Mesendoderm (in vitro differentiated cells): ENCODE results near the gene DNAJA4.

Experiments
- DNase-seq: peaks from one replicate; pipeline ENCODE4 v3.0.0; 2013
- H2AK5ac ChIP-seq: 2 replicates; pipeline ENCODE4 v1.6.1; 2013; ENCODE audit warnings: low read length, inconsistent platforms
- H2BK120ac ChIP-seq: 2 replicates; pipeline ENCODE4 v1.6.1; 2013; ENCODE audit warnings: low read depth, mild to moderate bottlenecking, low read length, moderate library complexity, mixed read lengths
- H2BK15ac ChIP-seq: replicated peaks from 2 replicates; pipeline ENCODE4 v1.6.1; 2013; ENCODE audit warnings: low read depth, mild to moderate bottlenecking, moderate library complexity
- H2BK5ac ChIP-seq: 2 replicates; pipeline ENCODE4 v1.6.1; 2013; ENCODE audit warnings: low read length, inconsistent platforms
- H3K18ac ChIP-seq: 2 replicates; pipeline ENCODE4 v1.6.1; 2013; ENCODE audit warnings: mild to moderate bottlenecking, low read length, mixed read lengths
- H3K23ac ChIP-seq: one replicate; pipeline ENCODE4 v1.6.1; 2013; ENCODE audit warnings: low read length
- H3K27ac ChIP-seq: 2 replicates; pipeline ENCODE4 v1.5.1; 2013; ENCODE audit warnings: low read depth, mild to moderate bottlenecking, inconsistent platforms, low read length, moderate library complexity
- H3K27me3 ChIP-seq: 2 replicates; pipeline ENCODE4 v1.6.1; 2013; ENCODE audit warnings: low read length, control low read depth, mild to moderate bottlenecking, inconsistent platforms; ENCODE audit not compliant: insufficient read depth, poor library complexity
- H3K36me3 ChIP-seq: 2 replicates; pipeline ENCODE4 v1.6.1; 2013; ENCODE audit warnings: low read length, inconsistent platforms; ENCODE audit not compliant: control insufficient read depth, insufficient read depth
- H3K4ac ChIP-seq: one replicate; pipeline ENCODE4 v1.6.1; 2013; ENCODE audit warnings: low read depth, mild to moderate bottlenecking, low read length, moderate library complexity
- H3K4me1 ChIP-seq: 2 replicates; pipeline ENCODE4 v1.6.1; 2013; ENCODE audit warnings: low read depth, low read length, inconsistent platforms; ENCODE audit not compliant: control insufficient read depth
- H3K4me2 ChIP-seq: 2 replicates; pipeline ENCODE4 v1.6.1; 2013; ENCODE audit warnings: low read length
- H3K4me3 ChIP-seq: 2 replicates; pipeline ENCODE4 v1.5.1; 2013; ENCODE audit warnings: mild to moderate bottlenecking, low read length
- H3K56ac ChIP-seq: one replicate; pipeline ENCODE4 v1.6.1; 2013; ENCODE audit warnings: low read length
- H3K79me1 ChIP-seq: 2 replicates; pipeline ENCODE4 v1.6.1; 2013; ENCODE audit warnings: low read length, inconsistent platforms
- H3K79me2 ChIP-seq: 2 replicates; pipeline ENCODE4 v1.6.1; 2013; ENCODE audit warnings: mild to moderate bottlenecking, low read length; ENCODE audit not compliant: control insufficient read depth, insufficient read depth
- H3K9ac ChIP-seq: 2 replicates; pipeline ENCODE4 v1.6.1; 2013; ENCODE audit warnings: low read length, inconsistent platforms
- H4K5ac ChIP-seq: one replicate; pipeline ENCODE4 v1.6.1; 2013; ENCODE audit warnings: low read length
- H4K8ac ChIP-seq: one replicate; pipeline ENCODE4 v1.6.1; 2013; ENCODE audit warnings: low read depth, mild to moderate bottlenecking, control low read depth, low read length, moderate library complexity
- WGBS: extraction: QIAGEN DNeasy Blood & Tissue Kit; methylation state at CpG from one replicate; pipeline ENCODE4 v1.1.7; 2013; ENCODE audit warnings: low lambda C conversion rate, missing lambda C conversion rate; ENCODE audit not compliant: insufficient coverage; ENCODE audit errors: extremely low coverage; 5-methylcytosine and 5-hydroxymethylcytosine counted together

DNAJA4 gene

DNA sequence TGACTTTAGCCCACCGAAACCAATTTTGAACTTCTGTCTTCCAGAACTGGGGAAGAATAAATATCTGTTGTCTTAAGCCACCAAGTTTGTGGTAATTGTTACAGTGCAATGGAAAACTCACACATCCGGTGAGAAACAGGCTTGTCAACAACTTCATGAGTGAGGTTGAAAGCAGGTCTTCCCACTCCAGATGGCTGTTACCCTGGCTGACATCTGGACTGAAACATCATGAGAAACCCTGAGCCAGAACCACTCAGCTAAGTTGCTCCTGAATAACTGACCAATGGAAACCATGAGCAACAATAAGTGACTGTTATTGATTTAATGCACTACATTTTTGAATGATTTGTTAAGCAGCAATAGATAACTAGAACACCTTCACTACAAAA is 40.3 kb upstream of the DNAJA4 start:
- Histone ChIP-seq H3K4me1 (no peaks in the 10 kb centered on the region), H3K79me1 (no peaks in the 10 kb centered on the region), H3K4me3 (no peak overlapping the region), H3K27ac (no peak overlapping the region), H3K4me2 (no peak overlapping the region), H3K4ac (no peak overlapping the region), H2BK5ac (no peak overlapping the region), H3K27me3 (no peaks in the 10 kb centered on the region), H2BK120ac (no peak overlapping the region), H4K5ac (no peak overlapping the region), H3K23ac (no peak overlapping the region), H3K9ac (no peak overlapping the region), H2BK15ac (no peak overlapping the region), H4K8ac (no peak overlapping the region), H3K79me2 (no peaks in the 10 kb centered on the region), H3K56ac (no peak overlapping the region), H3K18ac (no peak overlapping the region), H2AK5ac (no peak overlapping the region), H3K36me3 (no peaks in the 10 kb centered on the region)
- no CpG with 5 or more reads among the region's 2 CpGs for WGBS
- DNase-seq, result no peak

DNA sequence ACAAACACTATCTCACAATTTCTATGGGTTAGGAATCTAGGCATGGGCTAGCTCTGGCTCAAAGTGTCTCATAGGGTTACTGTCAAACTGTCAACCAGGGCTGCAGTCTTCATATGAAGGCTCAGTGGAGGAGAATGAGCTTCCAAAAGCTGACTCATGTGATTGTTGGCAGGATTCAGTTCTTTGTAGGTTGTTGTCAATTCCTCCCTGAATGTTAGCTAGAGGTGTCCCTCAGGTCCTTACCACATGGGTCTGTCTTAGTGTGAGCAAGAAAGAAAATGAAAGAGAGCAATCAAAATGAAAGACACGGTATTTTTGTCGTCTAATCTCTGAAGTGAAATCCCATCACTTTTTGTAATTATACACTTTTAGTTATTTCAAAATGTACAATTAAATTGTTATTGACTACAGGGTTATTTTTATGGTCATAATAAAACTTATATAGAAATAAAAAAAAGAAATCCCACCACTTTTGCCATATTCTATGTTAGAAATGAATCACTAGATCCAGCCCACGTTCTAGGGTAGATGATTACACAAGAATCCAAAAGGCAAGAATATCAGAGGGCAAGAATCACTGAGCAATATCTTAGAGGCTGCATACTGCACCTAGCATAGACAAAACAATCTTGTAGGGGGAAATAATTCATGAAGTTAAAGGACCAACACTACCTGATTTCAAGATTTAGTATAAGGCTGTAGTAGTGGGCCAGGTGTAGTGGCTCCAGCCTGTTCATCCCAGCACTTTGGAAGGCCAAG is 38.4 kb upstream of the DNAJA4 start:
- Histone ChIP-seq H3K27ac (no peak overlapping the region), H3K56ac (no peak overlapping the region), H4K5ac (no peak overlapping the region), H3K4me2 (no peak overlapping the region), H4K8ac (no peak overlapping the region), H3K18ac (no peak overlapping the region), H2BK15ac (no peak overlapping the region), H3K4me3 (no peak overlapping the region), H2AK5ac (no peak overlapping the region), H3K79me2 (no peaks in the 10 kb centered on the region), H3K36me3 (no peaks in the 10 kb centered on the region), H3K4me1 (no peaks in the 10 kb centered on the region), H3K79me1 (no peaks in the 10 kb centered on the region), H2BK120ac (no peak overlapping the region), H3K4ac (no peak overlapping the region), H3K27me3 (no peaks in the 10 kb centered on the region), H3K9ac (no peak overlapping the region), H2BK5ac (no peak overlapping the region), H3K23ac (no peak overlapping the region)
- no CpG with 5 or more reads among the region's 3 CpGs for WGBS
- no peak for DNase-seq

DNA sequence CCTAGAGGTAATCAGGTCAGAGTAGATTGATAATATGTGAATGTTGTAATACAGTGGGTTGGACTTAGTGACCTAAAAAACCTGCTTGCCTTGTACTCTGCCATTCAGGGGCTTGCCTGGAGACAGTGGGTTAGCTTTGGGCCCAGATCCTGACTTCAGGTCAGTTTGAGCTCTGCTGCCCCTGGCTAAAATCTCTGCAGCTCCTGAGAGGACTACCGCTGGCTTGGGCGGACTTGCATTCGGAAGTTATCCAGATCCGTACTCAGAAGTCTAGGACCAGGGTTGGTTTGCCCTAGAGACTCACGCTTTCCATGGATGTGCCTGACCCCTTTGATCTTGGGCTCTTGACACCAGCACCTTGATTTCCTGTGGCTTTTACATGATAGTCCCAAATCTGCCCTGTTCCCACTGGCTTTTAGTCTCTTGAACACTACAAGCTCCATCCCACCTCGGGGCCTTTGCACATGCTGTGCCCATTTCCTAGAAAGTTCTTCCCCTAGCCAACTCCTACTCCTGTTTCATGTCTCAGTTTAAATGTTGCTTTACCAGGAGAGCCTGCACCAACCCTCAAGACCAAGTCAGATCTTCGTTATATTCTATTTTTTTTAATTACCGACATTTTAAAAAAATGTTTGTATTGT is 35.9 kb upstream of the DNAJA4 start:
- Histone ChIP-seq H3K23ac (no peak overlapping the region), H3K9ac (no peak overlapping the region), H3K79me2 (no peaks in the 10 kb centered on the region), H3K27me3 (no peaks in the 10 kb centered on the region), H2BK15ac (no peak overlapping the region), H2AK5ac (no peak overlapping the region), H3K4ac (no peak overlapping the region), H2BK120ac (no peak overlapping the region), H3K18ac (no peak overlapping the region), H3K27ac (no peak overlapping the region), H3K4me2 (no peak overlapping the region), H3K4me3 (no peak overlapping the region), H3K4me1 (no peaks in the 10 kb centered on the region), H4K5ac (no peak overlapping the region), H2BK5ac (no peak overlapping the region), H4K8ac (no peak overlapping the region), H3K36me3 (no peaks in the 10 kb centered on the region), H3K56ac (no peak overlapping the region), H3K79me1 (no peaks in the 10 kb centered on the region)
- WGBS, result 100% methylated on average over 2 of the region's 8 CpGs
- no peak for DNase-seq

DNA sequence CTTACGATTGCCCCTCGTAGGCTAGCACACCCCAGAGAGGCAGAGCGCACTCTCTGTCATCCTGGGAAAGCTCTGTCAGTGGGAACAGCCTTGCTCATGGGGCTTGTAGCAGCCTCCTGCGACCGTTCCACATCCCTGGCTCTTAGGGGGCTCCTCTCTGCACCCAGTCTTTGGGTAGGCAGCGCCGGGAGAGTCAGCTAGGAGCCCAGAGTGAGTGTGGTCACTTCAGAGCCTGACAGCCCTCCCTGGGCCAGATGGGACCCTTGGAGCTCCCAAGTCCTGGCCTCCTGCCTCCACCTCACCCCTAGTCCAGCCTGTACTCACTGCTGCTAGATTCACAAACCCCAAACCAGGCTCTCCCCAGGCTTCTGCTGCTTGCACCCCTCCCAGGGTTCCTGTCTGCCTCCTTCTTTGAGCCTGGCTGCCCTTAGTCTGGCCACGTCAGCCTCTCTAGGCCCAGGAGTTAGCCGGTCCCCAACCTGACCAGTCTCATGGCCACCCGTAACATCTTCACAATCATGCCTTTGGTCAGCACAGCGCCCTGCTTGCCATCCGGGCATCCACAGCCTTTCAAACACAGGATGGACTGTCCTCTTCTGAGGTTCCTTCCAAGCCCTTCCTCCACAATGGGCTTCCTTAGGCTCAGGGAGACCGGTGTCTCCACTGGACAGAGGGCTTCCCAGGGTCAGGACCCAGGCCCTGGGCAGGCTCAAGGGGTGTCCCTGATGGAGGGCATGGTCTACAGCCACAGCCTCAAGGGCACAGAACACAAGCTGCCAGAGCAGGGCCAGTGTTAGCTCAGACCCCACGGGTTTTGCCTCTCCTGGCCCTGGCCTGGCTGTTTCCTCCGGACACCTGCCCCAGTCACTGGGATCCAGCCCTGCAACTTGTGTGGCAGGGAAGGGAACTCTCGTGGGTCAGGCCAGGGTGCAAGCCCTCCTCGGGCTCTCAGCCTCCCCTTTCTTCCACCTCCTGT is 34.6 kb upstream of the DNAJA4 start:
- no CpG with 5 or more reads among the region's 17 CpGs for WGBS
- no peak overlapping the region for H2BK5ac ChIP-seq
- no peak overlapping the region for H3K4me3 ChIP-seq
- H3K56ac ChIP-seq, result no peak overlapping the region
- no peak overlapping the region for H3K4me2 ChIP-seq
- H3K27ac ChIP-seq, result no peak overlapping the region
- no peaks in the 10 kb centered on the region for H3K36me3 ChIP-seq
- no peak overlapping the region for H4K5ac ChIP-seq
- no peaks in the 10 kb centered on the region for H3K27me3 ChIP-seq
- H3K18ac ChIP-seq, result no peak overlapping the region
- H3K79me1 ChIP-seq, result no peaks in the 10 kb centered on the region
- H4K8ac ChIP-seq, result no peak overlapping the region
- DNase-seq, result no peak
- H3K4me1 ChIP-seq, result no peaks in the 10 kb centered on the region
- H2AK5ac ChIP-seq, result no peak overlapping the region
- no peak overlapping the region for H3K9ac ChIP-seq
- no peak overlapping the region for H3K4ac ChIP-seq
- H3K23ac ChIP-seq, result no peak overlapping the region
- H2BK15ac ChIP-seq, result no peak overlapping the region
- H3K79me2 ChIP-seq, result no peaks in the 10 kb centered on the region
- no peak overlapping the region for H2BK120ac ChIP-seq

DNA sequence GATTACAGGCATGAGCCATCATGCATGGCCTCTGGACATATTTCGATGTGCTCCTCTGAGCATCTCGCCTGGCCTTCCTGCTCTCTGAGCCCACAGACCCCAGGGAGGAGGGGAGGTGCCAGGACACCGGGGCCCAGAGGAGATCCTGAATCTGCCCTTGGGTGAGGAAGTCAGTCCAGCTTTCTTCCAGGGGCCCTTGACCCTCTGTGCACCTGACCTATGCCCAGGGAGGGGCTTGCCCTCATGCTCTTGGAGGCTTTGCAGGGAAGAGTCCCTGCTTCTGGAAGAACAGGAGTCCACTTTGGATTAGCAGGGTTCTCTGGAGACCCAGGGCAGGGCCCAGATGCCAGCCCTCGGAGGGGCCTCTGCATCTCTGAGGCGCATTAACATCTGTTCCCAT is 31.4 kb upstream of the DNAJA4 start:
- no peak overlapping the region for H3K9ac ChIP-seq
- H3K4me2 ChIP-seq, result no peak overlapping the region
- no peak overlapping the region for H2BK120ac ChIP-seq
- H3K4me3 ChIP-seq, result no peak overlapping the region
- H3K4me1 ChIP-seq, result no peaks in the 10 kb centered on the region
- H4K8ac ChIP-seq, result no peak overlapping the region
- H4K5ac ChIP-seq, result no peak overlapping the region
- no peak overlapping the region for H3K56ac ChIP-seq
- no peak overlapping the region for H3K23ac ChIP-seq
- no CpG with 5 or more reads among the region's 5 CpGs for WGBS
- H3K79me2 ChIP-seq, result no peaks in the 10 kb centered on the region
- H3K4ac ChIP-seq, result no peak overlapping the region
- no peaks in the 10 kb centered on the region for H3K36me3 ChIP-seq
- no peak overlapping the region for H2BK5ac ChIP-seq
- no peak overlapping the region for H3K27ac ChIP-seq
- no peak for DNase-seq
- no peak overlapping the region for H2BK15ac ChIP-seq
- no peaks in the 10 kb centered on the region for H3K27me3 ChIP-seq
- H3K18ac ChIP-seq, result no peak overlapping the region
- H3K79me1 ChIP-seq, result no peaks in the 10 kb centered on the region
- no peak overlapping the region for H2AK5ac ChIP-seq
